SK-N-MC (cell line): ENCODE data around the gene SLC9B2.

Experiments used
- EZH2 ChIP-seq: fragments of 200-600 bp; sonication (generic); IDR thresholded peaks from one replicate; pipeline ENCODE4 v1.6.1; 2017; ENCODE audit warnings: antibody characterized with exemption
- POLR2AphosphoS5 ChIP-seq: IDR thresholded peaks from 2 replicates; pipeline ENCODE4 v1.6.1; 2012; ENCODE audit warnings: mild to moderate bottlenecking, low read depth, low read length, borderline replicate concordance

- TF ChIP-seq EZH2 (no peak), POLR2AphosphoS5 (no peak)
These were observed 18.5 kb upstream of the SLC9B2 start for GRCh38 chr4:103095080-103095479.
